ENCODE results near the gene GRIK2.

Gene GRIK2

DNA sequence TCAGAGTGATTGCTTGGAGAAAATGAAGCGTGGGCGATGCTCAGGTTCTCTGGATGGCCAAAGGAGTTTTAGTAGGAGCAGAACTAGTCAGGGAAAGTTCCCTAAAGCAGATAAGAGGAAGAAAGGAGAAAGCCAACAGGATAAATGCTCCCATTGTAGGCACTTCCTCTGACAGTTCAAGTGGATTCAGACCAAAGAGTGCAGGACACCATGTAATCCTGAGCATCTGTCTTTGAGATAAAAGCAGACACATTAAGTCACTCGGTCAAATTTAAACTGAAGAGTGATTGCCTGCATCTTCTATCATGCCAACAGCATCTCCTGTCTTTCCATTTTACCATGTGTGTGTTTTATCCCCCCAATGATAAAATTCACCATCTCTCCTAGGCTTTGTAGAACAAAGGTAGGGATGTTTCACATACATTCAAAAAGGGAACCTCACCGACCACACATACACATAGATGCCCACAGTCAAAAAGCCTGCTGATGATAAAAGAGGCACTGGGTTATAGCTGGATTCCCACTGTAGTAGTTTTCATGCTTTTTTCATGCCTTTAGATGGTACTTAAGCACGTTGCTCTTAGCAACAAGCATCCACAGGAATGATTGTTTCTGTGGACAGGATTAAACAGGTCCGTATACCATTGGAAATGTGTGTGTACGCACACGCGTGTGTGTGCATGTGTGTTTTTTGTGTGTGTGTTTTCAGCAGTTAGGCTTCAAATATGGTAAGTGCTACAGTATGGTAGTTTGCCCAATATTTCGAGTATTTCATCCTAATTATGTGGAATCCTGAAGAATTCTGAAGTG, 7.0 kb downstream of the GRIK2 start:
- no peak for DNase-seq

DNA sequence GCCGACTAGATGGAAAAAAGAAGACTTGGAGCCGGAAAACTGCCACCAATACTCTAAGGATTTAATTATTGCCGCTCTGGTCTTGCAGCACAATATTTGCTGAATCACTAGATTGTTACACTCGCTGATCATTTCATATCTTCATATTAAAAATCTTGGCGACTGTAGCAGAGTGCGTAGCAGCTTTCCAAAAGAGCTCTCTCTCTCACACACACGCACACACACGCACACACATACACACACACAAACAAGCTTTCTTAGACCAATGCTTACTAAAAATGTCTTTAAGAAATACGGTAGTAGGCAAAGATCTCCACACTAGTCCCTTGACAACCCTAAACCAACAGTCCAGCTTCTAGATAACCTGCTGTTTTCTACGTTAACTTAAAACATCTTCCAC, 7.7 kb downstream of the GRIK2 start:
- DNase-seq, result no peak

GRCh38 chr6:101401792-101402621, 8.5 kb downstream of the GRIK2 start:
- no peak for DNase-seq

DNA sequence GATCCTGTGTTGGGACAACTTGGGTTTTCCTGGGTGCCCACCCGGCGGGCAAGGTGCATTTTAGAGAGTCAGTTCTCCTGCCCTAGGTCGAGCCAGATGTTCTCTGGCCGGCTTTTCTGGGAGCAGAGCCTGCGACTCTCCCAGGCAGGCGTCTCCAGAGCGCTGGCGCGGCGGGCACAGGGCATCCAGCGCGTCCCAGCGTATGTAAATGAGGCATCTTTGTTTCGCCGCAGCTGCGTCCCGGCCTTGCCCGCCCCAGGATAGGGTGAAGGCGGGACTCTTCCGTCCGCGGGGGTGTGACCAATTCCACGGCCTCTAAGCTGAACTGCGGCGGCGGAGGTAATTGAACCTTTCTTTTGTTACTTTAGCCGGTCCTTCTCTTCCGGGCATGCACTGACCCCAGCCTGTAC, 9.1 kb downstream of the GRIK2 start:
- DNase-seq, result no peak

DNA sequence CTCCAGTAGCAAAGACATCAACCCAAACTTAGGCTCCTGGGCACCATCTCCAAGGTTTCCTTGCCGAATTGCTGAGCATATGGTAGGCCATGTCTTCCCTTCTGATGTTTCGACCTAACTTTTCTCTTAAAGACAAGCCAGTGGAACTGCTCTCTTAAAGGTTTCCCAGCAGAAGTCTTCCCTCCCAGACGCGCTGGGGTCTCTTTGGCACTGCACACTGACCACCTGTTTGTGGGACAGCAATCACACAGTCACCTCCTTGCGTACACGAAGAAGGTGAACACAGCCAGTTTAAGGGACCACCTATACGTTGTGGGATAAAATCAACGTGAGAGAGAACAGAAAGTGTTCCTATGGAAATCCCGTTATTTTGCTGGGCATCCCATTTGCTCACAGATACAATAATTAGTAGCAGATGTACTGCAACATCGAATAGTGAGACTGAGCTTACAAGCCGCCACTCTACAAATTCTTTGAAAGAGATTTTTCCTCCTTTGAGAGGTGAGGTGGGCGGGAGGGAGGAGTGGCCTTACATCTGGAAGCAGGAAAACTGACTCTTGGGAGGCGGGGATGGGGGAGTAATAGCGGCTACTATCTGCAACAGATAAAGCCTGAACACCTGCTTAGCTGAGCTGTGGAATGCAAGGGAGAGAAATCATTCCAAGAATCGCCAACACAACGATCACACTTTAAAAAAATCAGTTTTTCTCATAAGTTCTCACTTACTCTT, 9.9 kb downstream of the GRIK2 start:
- no peak for DNase-seq

DNA sequence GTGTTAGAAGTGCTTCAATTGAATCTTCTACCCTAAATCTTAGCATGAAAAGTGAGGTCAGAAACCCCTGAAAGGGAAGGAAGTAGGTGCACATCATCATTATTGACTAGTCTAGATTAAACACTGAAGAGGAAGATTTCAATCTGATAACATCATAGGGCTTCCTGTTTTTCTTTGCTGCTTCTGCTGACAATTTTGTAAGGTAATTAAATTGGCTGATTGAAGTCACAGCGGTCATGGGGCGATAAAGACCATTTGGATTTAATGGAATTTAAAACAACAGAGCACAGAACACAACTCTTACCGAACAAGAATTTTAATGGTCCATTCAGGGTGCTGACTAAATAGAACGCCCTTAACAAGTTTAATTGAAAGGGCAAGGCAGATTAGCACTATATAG, 11.3 kb downstream of the GRIK2 start:
- DNase-seq, result no peak

- no peak for DNase-seq
Measured at GRCh38 chr6:101413773-101414172, 20.3 kb downstream of the GRIK2 start.

- no peak for DNase-seq
Measured at GRCh38 chr6:101417900-101418299, 24.4 kb downstream of the GRIK2 start.

DNA sequence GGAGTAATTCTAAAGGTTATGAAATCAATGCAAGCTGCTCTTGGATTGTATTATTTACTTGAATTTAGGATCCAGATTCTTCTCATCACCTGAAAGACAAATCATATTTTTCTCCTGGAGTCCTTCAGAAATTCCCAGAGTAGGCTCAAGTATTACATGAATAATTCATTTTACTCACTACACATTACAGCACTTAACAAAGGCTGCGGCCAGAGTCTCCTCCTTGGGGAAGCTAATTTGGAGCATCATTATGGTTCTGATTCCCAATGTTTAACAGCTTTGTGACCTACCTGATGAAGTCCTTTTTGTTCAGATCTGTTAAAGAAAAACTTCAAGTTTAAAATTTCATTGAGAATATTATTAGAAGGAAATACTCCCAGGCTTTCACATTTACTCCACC, 28.7 kb downstream of the GRIK2 start:
- DNase-seq, result no peak

DNA sequence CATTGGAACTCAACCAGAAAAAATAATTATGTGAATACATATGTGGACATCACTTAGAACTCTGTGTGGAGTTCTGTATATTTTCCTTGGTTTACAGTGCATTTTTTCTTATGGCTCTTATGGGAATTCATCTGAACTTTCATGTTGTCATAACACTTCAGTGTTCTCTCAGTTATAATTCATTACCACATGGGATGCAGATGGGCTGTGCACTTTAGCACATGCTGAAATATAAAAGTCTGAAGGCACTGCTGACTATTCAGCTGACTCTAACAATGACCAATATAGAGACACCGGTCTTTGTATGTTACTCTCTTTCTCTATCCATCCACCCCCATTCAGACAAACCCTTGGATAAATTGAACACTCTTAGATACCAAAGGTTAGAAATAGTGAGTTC, 29.3 kb downstream of the GRIK2 start:
- DNase-seq, result no peak

DNA sequence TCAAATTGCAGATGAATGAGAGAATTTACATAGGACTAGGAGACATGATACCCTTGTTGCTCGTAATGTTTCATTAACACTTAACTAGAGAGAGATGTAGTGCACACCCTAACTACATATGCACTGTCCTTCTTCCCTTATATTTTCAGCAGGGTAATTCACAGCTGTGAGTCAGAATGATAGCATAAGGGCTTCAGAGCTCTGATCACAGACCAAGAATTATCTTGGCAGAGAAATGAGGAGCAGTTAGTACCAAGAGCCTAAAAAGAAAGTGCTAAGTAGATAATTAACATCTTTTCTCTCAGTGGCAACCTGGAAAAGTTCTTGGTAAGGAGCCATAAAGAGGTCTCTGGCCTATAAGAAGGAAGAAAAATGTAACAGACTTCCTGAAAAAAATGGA, 35.8 kb downstream of the GRIK2 start:
- no peak for DNase-seq

GRCh38 chr6:101429845-101430244, 36.3 kb downstream of the GRIK2 start:
- no peak for DNase-seq

GRCh38 chr6:101433141-101433540, 39.6 kb downstream of the GRIK2 start:
- DNase-seq, result no peak

DNA sequence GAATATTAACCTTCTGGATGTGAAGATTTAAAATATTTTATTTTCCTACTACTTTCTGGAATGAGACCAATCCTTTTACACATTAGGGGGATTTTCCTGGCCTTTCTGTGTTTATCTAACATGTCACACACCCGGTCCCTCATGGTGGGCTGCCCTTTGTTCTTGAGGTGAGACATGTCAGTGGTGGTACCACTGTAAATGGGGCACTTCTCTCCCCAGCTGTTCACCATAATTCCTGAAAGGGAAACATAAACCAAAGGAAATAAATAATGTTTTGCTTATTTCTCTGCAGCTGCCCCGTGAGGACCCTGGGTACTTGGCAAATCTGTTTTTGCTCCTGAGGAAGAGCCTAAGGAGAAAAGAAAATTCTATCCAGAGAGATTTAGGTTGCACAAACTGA, 41.1 kb downstream of the GRIK2 start:
- DNase-seq, result no peak

DNA sequence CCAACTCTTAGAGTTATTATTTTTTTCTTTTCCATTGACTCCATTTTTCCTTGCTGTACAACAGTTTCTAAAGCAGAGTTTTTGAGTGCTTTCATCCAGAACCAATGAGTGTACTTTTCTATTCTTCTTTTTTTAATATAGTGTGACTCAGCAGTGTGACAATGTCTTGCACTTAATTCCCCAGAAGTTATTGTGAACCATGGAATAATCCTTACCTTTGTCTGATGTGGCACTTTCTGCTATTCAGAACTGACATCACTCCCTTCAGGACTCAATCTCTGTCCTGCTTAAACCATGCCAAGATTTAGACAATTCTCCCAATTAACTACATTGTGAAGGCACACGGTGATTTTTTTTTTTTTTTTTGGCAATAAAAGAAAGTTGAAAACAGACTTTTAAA, 41.5 kb downstream of the GRIK2 start:
- no peak for DNase-seq

DNA sequence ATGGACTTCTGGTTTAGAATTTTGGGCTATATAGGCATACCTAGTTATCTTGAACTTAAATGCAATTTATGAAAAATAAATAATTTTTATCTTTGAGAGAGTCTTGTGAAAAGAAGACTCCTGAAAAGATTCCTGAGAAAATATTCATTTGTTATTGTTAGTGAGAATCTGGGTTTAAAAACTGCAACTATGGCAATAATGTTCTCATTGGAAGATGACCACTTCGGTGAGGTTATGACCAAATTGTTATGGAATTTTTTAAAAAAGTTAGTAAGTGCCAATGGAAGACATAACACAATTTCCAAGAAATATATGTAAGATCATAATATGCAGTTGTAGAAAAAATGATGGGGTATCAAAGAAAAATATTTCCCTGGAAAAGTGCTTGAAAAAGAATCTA, 46.3 kb downstream of the GRIK2 start:
- no peak for DNase-seq

DNA sequence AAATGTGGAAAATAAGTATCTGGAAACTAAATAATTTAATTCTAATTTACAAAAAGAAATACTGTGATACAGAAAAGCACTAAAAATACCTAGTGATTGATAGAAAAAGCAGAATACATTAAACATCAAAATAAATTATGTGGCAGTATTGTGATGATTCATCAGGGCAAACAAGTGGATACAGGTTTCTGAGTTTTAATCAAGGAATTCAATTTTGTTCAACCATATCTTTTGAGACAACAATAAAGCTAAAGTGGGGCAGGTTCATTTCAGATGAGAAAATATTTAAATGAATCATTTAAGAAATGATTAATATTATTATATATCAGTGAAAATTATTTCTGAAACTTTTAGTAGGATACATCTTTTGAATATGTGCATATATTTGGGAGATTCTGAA, 49.8 kb downstream of the GRIK2 start:
- DNase-seq, result no peak

GRCh38 chr6:101444717-101445116, 51.2 kb downstream of the GRIK2 start:
- no peak for DNase-seq

GRCh38 chr6:101445527-101445926, 52.0 kb downstream of the GRIK2 start:
- DNase-seq, result no peak

GRCh38 chr6:101450901-101451300, 57.4 kb downstream of the GRIK2 start:
- no peak for DNase-seq

- DNase-seq, result no peak
Measured at GRCh38 chr6:101451981-101452380, 58.5 kb downstream of the GRIK2 start.

DNA sequence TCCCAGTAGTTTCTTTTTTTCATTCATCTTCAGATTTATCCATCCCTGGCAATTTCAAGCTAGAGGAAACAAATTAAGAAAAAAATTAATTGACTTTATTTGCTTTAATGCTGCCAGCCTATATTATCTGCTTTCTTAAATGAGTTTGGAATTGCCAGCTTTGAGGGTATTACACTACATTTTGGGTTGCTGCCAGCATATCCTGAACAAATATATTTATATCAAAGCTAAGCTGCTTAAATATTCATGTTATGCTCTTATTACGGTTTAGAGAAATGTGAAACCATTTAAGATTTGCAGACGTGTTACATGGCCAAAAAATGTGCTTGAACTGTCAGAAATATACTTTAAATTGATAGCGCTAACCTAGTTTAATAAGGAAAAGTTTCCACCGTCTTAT, 59.7 kb downstream of the GRIK2 start:
- DNase-seq, result no peak

GRCh38 chr6:101454106-101454676, 60.7 kb downstream of the GRIK2 start:
- DNase-seq, result no peak

Data from cortex of kidney (tissue), 1 donor.